ENCODE data around the gene CBLL1. TPM values are rescaled to one million over a fixed set of nuclear protein-coding genes. Genes with fewer than 3 reads are reported as not detected.

CBLL1 gene, protein sequence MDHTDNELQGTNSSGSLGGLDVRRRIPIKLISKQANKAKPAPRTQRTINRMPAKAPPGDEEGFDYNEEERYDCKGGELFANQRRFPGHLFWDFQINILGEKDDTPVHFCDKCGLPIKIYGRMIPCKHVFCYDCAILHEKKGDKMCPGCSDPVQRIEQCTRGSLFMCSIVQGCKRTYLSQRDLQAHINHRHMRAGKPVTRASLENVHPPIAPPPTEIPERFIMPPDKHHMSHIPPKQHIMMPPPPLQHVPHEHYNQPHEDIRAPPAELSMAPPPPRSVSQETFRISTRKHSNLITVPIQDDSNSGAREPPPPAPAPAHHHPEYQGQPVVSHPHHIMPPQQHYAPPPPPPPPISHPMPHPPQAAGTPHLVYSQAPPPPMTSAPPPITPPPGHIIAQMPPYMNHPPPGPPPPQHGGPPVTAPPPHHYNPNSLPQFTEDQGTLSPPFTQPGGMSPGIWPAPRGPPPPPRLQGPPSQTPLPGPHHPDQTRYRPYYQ
- total RNA-seq (2013): 20.3 TPM
- 10 to 100 TPM; 15.7 to 26.9 (median 20.6) TPM for polyA plus RNA-seq
- 14.0 and 20.0 TPM in 2 replicates for polyA minus RNA-seq
- 17.4 to 69.2 (median 36.9) reads per million in 11 experiments for total RNA-seq

DNA sequence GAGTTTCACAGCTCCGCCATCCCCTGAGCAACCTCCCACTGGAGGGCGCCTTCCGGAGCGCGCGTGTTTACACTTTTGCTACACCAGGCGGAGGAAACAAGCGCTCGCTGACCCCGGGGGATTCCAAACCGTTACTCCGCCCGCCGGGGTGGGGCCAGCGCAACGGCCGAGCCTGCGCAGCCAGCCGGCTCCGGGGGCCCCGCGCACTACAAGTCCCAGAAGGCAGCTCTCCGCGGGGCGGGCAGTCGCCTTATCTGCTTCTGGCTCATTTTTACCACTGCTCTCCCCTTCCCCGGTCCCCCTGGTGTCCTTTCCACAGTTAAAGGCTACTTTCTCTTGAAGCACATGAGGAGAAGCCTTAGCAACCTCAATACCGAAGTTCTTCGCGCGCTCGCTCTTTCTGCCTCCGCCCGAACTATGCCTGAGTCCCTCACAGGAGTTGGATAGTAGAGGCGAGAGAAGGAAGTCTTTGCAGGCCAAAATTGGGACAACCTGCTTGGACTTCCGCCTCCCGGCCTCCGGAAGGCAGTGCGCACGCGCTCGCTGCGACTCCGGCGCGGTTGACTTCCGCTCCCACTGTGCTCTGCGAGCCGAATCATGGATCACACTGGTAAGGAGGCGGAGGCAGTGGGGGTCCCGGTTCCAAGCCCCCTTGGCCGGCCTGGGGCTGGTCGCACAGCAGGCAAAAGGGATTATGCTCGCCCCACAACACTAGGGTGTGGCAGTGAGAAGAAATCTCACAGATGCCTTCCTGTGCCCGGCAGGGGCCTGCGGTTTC, at the start of gene CBLL1:
TSS of gene CBLL1 (plus strand) at position 576 of the 778 bp plus-strand sequence. CDS start at position 598, 22 bp downstream.
- peaks cover 4 to 6% of the 10 kb centered on the region in 2 donors for H3K36me3 Mint-ChIP-seq
- H3K27me3 Mint-ChIP-seq (ENCODE audit: low read depth in 3 of 3): no peaks in the 10 kb centered on the region
- H4K20me1 ChIP-seq (ENCODE audit: insufficient read depth, low read length): peaks cover 43% of the 10 kb centered on the region
- no peaks in the 10 kb centered on the region for H3K9me3 ChIP-seq (replicated peaks in 1 of 2; ENCODE audit: control insufficient read depth in 1 of 2, insufficient read depth in 1 of 2, low read length in 2 of 2)
- peak within 1 kb of the TSS; percentile 88 for H3K4me2 ChIP-seq (replicated peaks; ENCODE audit: extremely low read depth, low read length, poor library complexity, severe bottlenecking)
- H2AFZ ChIP-seq (ENCODE audit: insufficient read depth, low read depth, low read length, poor library complexity, severe bottlenecking): peak within 1 kb of the TSS; percentile 94
- peaks cover 29% of the 10 kb centered on the region for H3K4me1 Mint-ChIP-seq
- H3K79me2 ChIP-seq (ENCODE audit: insufficient read depth, low read length): peaks cover 49% of the 10 kb centered on the region
- peaks cover 5 to 13% of the 10 kb centered on the region in 2 donors for H3K36me3 ChIP-seq (replicated peaks in 1 of 2; ENCODE audit: control insufficient read depth in 1 of 2, insufficient read depth in 2 of 2, low read length in 2 of 2)
- H3K27ac ChIP-seq (ENCODE audit: low read depth in 1 of 2, low read length in 2 of 2): peak within 1 kb of the TSS; percentile 93 to 95
- peak within 1 kb of the TSS; percentile 98 to 100 (median 100) for H3K27ac Mint-ChIP-seq
- peak within 1 kb of the TSS; percentile 99 to 100 for H3K4me3 Mint-ChIP-seq
- TF ChIP-seq, protein P1, sequence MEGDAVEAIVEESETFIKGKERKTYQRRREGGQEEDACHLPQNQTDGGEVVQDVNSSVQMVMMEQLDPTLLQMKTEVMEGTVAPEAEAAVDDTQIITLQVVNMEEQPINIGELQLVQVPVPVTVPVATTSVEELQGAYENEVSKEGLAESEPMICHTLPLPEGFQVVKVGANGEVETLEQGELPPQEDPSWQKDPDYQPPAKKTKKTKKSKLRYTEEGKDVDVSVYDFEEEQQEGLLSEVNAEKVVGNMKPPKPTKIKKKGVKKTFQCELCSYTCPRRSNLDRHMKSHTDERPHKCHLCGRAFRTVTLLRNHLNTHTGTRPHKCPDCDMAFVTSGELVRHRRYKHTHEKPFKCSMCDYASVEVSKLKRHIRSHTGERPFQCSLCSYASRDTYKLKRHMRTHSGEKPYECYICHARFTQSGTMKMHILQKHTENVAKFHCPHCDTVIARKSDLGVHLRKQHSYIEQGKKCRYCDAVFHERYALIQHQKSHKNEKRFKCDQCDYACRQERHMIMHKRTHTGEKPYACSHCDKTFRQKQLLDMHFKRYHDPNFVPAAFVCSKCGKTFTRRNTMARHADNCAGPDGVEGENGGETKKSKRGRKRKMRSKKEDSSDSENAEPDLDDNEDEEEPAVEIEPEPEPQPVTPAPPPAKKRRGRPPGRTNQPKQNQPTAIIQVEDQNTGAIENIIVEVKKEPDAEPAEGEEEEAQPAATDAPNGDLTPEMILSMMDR (IDR thresholded peaks at IDR 0.05): peak; percentile 59
- peak within 1 kb of the TSS; percentile 88 for H3K9ac ChIP-seq (ENCODE audit: insufficient read depth, low read length, poor library complexity, severe bottlenecking)
- H3K9me3 Mint-ChIP-seq: no peaks in the 10 kb centered on the region
- H3K27me3 ChIP-seq (ENCODE audit: control insufficient read depth in 2 of 2, insufficient read depth in 2 of 2, low read length in 2 of 2): no peaks in the 10 kb centered on the region
- peak; percentile 89 to 93 (median 91) for DNase-seq
- 0% methylated on average over 52 of the region's 56 CpGs for WGBS (ENCODE audit: insufficient coverage)
- H3K4me3 ChIP-seq (replicated peaks in 1 of 3; ENCODE audit: low read depth in 2 of 3, low read length in 3 of 3): peak within 1 kb of the TSS; percentile 50 to 88 (median 81)
- intact Hi-C loops (cut with micrococcal nuclease): loop anchor here (5.0 to 10.0 kb wide), 4 partner anchors 131 to 824 kb away; partner anchors contain the start of genes COG5 (in 1 of the 2), DLD (in 1 of the 2), DNAJB9 (in 1 of the 2) and DUS4L (in 1 of the 2)
- peaks cover 23 to 29% of the 10 kb centered on the region in 2 donors for H3K4me1 ChIP-seq (ENCODE audit: control insufficient read depth in 1 of 2, insufficient read depth in 2 of 2, low read length in 2 of 2)

DNA sequence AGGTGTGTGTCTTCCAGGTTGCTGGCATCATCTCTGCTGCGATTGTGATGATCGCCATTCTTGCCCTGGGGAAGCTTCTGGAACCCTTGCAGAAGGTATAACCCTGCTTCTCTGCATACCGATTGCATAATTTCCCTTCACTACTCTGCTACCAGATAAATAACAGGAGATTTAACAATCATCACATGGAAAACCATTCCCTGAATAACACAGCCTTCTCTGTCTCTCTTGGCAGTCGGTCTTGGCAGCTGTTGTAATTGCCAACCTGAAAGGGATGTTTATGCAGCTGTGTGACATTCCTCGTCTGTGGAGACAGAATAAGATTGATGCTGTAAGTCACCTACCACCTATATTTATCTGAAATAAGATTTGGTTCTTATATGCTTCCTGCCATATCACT, 49.6 kb upstream of the CBLL1 start:
- H3K79me2 ChIP-seq (ENCODE audit: insufficient read depth, low read length): no peaks in the 10 kb centered on the region
- intact Hi-C loops (cut with micrococcal nuclease): no loop called here
- H2AFZ ChIP-seq (ENCODE audit: insufficient read depth, low read depth, low read length, poor library complexity, severe bottlenecking): no peak overlapping the region
- no peak overlapping the region for H3K27ac ChIP-seq (ENCODE audit: low read depth in 1 of 2, low read length in 2 of 2)
- no peak overlapping the region for H3K27ac Mint-ChIP-seq
- 100% methylated on average over 1 of the region's 5 CpGs for WGBS (ENCODE audit: insufficient coverage)
- no peak overlapping the region for H3K4me2 ChIP-seq (replicated peaks; ENCODE audit: extremely low read depth, low read length, poor library complexity, severe bottlenecking)
- H3K27me3 Mint-ChIP-seq (ENCODE audit: low read depth in 3 of 3): peaks cover 0 to 3% (median 0%) of the 10 kb centered on the region in 3 donors
- no peaks in the 10 kb centered on the region for H3K36me3 ChIP-seq (replicated peaks in 1 of 2; ENCODE audit: control insufficient read depth in 1 of 2, insufficient read depth in 2 of 2, low read length in 2 of 2)
- no peaks in the 10 kb centered on the region for H3K27me3 ChIP-seq (ENCODE audit: control insufficient read depth in 2 of 2, insufficient read depth in 2 of 2, low read length in 2 of 2)
- no peak overlapping the region for H3K4me3 ChIP-seq (replicated peaks in 1 of 3; ENCODE audit: low read depth in 2 of 3, low read length in 3 of 3)
- H3K9me3 Mint-ChIP-seq: peaks cover 0 to 1% (median 0%) of the 10 kb centered on the region in 7 donors
- H3K4me1 Mint-ChIP-seq: no peaks in the 10 kb centered on the region
- DNase-seq: no peak
- TF ChIP-seq, protein P1 (IDR thresholded peaks at IDR 0.05): no peak
- no peaks in the 10 kb centered on the region for H3K4me1 ChIP-seq (ENCODE audit: control insufficient read depth in 1 of 2, insufficient read depth in 2 of 2, low read length in 2 of 2)
- H3K36me3 Mint-ChIP-seq: no peaks in the 10 kb centered on the region
- no peak overlapping the region for H3K4me3 Mint-ChIP-seq
- no peak overlapping the region for H3K9ac ChIP-seq (ENCODE audit: insufficient read depth, low read length, poor library complexity, severe bottlenecking)
- no peaks in the 10 kb centered on the region for H3K9me3 ChIP-seq (replicated peaks in 1 of 2; ENCODE audit: control insufficient read depth in 1 of 2, insufficient read depth in 1 of 2, low read length in 2 of 2)
- no peaks in the 10 kb centered on the region for H4K20me1 ChIP-seq (ENCODE audit: insufficient read depth, low read length)
